ENCODE results near the gene FOXP4. TPM values are rescaled to one million over a fixed set of nuclear protein-coding genes. Genes with fewer than 3 reads are reported as not detected.
"Not testable (repeated sequence)": the region's sequence is repeated elsewhere in the genome, so short reads cannot be mapped to it uniquely, and the experiment has no call there.

FOXP4 gene
- polyA plus RNA-seq, 1 experiment: 1.9 TPM

GRCh38 chr6:41607736-41608135 is 61.6 kb downstream of the FOXP4 start:
- TF ChIP-seq CTCF (IDR thresholded peaks at IDR 0.05; ENCODE audit: low read depth, low read length): no peak
- no peak overlapping the region for H3K4me3 ChIP-seq (ENCODE audit: low read depth, low read length)
- H3K27me3 ChIP-seq (ENCODE audit: control insufficient read depth, insufficient read depth, low read length): no peaks in the 10 kb centered on the region
- ChIA-PET POLR2A (no interaction called here), CTCF (interaction anchor here (4.3 kb wide), 1 partner anchor 240 kb away, joined by 16 read pairs; no protein-coding TSS in a partner anchor)
- DNase-seq (ENCODE audit: low read depth, low spot score): no peak
- peaks cover 6% of the 10 kb centered on the region for H3K9me3 ChIP-seq (ENCODE audit: control insufficient read depth, insufficient read depth, low read length)
- H3K27ac ChIP-seq (ENCODE audit: low read depth, low read length): no peak overlapping the region

- ChIA-PET CTCF (interaction anchor here (4.3 kb wide), 1 partner anchor 241 kb away, joined by 16 read pairs; no protein-coding TSS in a partner anchor), POLR2A (no interaction called here)
- no peak for DNase-seq (ENCODE audit: low read depth, low spot score)
- H3K9me3 ChIP-seq (ENCODE audit: control insufficient read depth, insufficient read depth, low read length): peaks cover 6% of the 10 kb centered on the region
- H3K4me3 ChIP-seq (ENCODE audit: low read depth, low read length): no peak overlapping the region
- H3K27me3 ChIP-seq (ENCODE audit: control insufficient read depth, insufficient read depth, low read length): no peaks in the 10 kb centered on the region
- no peak for TF ChIP-seq CTCF (IDR thresholded peaks at IDR 0.05; ENCODE audit: low read depth, low read length)
- no peak overlapping the region for H3K27ac ChIP-seq (ENCODE audit: low read depth, low read length)
These were observed 62.4 kb downstream of the FOXP4 start for GRCh38 chr6:41608443-41609151.

GRCh38 chr6:41614715-41615114 is 68.5 kb downstream of the FOXP4 start:
- TF ChIP-seq CTCF (IDR thresholded peaks at IDR 0.05; ENCODE audit: low read depth, low read length): no peak
- DNase-seq (ENCODE audit: low read depth, low spot score): no peak
- H3K9me3 ChIP-seq (ENCODE audit: control insufficient read depth, insufficient read depth, low read length): peaks cover 6% of the 10 kb centered on the region
- ChIA-PET CTCF (interaction anchor here (0.9 to 2.7 kb wide), 2 partner anchors 12 to 246 kb away, joined by 3 to 21 read pairs; no protein-coding TSS in a partner anchor), POLR2A (no interaction called here)
- H3K4me3 ChIP-seq (ENCODE audit: low read depth, low read length): no peak overlapping the region
- H3K27me3 ChIP-seq (ENCODE audit: control insufficient read depth, insufficient read depth, low read length): peaks cover 19% of the 10 kb centered on the region
- H3K27ac ChIP-seq (ENCODE audit: low read depth, low read length): no peak overlapping the region

GRCh38 chr6:41615311-41615710 is 69.1 kb downstream of the FOXP4 start:
- CTCF ChIA-PET: interaction anchor here (1.0 to 2.7 kb wide), 2 partner anchors 13 to 248 kb away, joined by 3 to 21 read pairs; no protein-coding TSS in a partner anchor
- Histone ChIP-seq H3K27ac (ENCODE audit: low read depth, low read length) (no peak overlapping the region), H3K27me3 (ENCODE audit: control insufficient read depth, insufficient read depth, low read length) (peaks cover 19% of the 10 kb centered on the region), H3K4me3 (ENCODE audit: low read depth, low read length) (no peak overlapping the region), H3K9me3 (ENCODE audit: control insufficient read depth, insufficient read depth, low read length) (peaks cover 6% of the 10 kb centered on the region)
- POLR2A ChIA-PET: no interaction called here
- TF ChIP-seq CTCF (IDR thresholded peaks at IDR 0.05; ENCODE audit: low read depth, low read length): no peak
- no peak for DNase-seq (ENCODE audit: low read depth, low spot score)

GRCh38 chr6:41618598-41618997 is 72.4 kb downstream of the FOXP4 start:
- ChIA-PET CTCF (interaction anchor here (1.0 kb wide), 1 partner anchor 16 kb away, joined by 4 read pairs; no protein-coding TSS in a partner anchor), POLR2A (no interaction called here)
- H3K27me3 ChIP-seq (ENCODE audit: control insufficient read depth, insufficient read depth, low read length): peaks cover 23% of the 10 kb centered on the region
- DNase-seq (ENCODE audit: low read depth, low spot score): no peak
- H3K9me3 ChIP-seq (ENCODE audit: control insufficient read depth, insufficient read depth, low read length): peaks cover 6% of the 10 kb centered on the region
- H3K27ac ChIP-seq (ENCODE audit: low read depth, low read length): no peak overlapping the region
- TF ChIP-seq CTCF (IDR thresholded peaks at IDR 0.05; ENCODE audit: low read depth, low read length): no peak
- no peak overlapping the region for H3K4me3 ChIP-seq (ENCODE audit: low read depth, low read length)

GRCh38 chr6:41619193-41619592 is 73.0 kb downstream of the FOXP4 start:
- DNase-seq (ENCODE audit: low read depth, low spot score); H3K4me3 ChIP-seq (ENCODE audit: low read depth, low read length); H3K27ac ChIP-seq (ENCODE audit: low read depth, low read length); H3K9me3 ChIP-seq (ENCODE audit: control insufficient read depth, insufficient read depth, low read length); POLR2A ChIA-PET: not testable (repeated sequence)
- peaks cover 21% of the 10 kb centered on the region for H3K27me3 ChIP-seq (ENCODE audit: control insufficient read depth, insufficient read depth, low read length)
- CTCF ChIA-PET: interaction anchor here (1.0 kb wide), 1 partner anchor 16 kb away, joined by 4 read pairs; no protein-coding TSS in a partner anchor
